ENCODE results near the gene GPR146. TPM values are rescaled to one million over a fixed set of nuclear protein-coding genes. Genes with fewer than 3 reads are reported as not detected.
A peak's percentile ranks its signal among the peaks of the same experiment; 100 is the strongest.
"Not testable (repeated sequence)": the region's sequence is repeated elsewhere in the genome, so short reads cannot be mapped to it uniquely, and the experiment has no call there.

The GPR146 gene
- total RNA-seq, 1 donor from 2014 or later, result 15.8 TPM

GRCh38 chr7:1025743-1026581 lies 18.4 kb upstream of the GPR146 start:
- peak; percentile 94 for DNase-seq

- peak; percentile 47 for DNase-seq
Observed at GRCh38 chr7:1026721-1027161, 17.6 kb upstream of the GPR146 start.

GRCh38 chr7:1027242-1028043 lies 16.9 kb upstream of the GPR146 start:
- peak; percentile 53 for DNase-seq

DNA sequence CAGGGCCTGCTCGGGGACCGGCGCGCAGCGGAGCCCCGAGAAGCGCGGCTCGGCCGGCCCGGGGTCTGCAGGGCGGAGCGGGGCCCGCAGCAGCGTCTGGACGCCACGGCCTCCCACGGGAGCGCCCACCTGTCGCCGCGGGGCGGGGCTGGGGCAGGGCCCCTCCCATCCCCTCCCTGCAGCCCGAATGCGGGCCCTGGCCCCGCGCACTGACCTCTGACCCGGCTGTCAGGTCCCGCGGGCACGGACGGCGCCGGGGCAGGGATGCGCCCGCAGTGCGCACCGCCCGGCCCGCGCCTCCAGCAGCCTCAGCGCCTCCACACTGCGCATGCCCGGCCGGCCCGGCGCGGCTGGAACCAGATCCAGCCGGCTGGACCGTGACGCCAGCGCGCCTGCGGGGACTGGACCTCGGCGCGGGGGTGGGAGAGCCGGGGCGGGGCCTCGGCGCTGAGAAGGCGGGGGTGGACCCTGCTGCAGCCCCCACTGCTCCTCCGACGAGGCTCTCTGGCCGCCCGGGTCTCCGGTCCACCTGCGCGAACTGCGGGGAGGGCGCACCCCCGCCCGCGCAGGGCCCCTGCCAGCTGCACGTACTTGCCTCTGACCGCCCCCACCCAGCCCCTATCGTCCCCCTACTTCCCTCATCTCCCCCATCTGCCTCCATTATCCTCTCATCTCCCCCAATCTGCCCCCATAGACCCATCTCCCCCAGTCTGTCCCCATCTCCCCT lies 16.1 kb upstream of the GPR146 start:
- DNase-seq, result peak; percentile 96

GRCh38 chr7:1028775-1029636 lies 15.3 kb upstream of the GPR146 start:
- DNase-seq, result peak; percentile 85

DNA sequence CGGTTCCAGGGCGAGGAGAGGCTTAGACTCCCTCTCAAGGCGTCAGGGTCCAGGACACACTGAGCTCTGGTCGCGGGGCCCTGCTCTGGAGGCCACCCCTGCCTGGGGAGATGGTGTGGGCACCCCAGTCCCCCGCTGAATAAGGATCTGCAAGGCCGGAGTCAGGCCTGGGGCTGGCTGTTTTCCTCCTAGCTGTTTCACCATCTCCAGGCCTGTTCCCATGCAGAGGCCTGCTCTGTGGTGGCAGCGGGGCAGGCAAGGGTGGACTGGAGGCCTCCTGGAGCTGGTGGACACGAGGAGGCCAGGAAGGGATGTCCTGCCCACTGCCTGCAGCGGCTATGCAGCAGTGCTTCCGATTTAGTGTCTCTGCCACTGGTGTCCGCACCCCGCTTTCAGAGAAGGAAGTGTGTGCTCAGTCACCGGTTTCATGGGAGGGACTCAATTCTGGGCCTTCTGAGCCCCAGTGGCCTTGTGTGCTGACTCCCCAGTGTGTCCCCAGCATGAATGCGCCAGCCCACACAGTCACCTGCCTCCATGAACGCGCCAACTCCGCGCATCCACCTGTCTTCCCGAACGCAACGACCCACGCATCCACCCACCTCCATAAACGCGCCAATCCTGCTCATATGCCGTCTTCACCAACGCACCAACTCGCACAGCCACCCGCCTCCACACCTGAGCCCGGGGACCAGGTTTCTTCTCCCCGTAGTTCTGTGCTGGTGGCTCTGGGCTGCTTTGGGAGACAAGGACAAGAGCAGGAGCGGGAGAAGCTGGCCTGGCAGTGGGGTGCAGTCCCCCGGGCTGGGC lies 14.5 kb upstream of the GPR146 start:
- no peak for DNase-seq

DNA sequence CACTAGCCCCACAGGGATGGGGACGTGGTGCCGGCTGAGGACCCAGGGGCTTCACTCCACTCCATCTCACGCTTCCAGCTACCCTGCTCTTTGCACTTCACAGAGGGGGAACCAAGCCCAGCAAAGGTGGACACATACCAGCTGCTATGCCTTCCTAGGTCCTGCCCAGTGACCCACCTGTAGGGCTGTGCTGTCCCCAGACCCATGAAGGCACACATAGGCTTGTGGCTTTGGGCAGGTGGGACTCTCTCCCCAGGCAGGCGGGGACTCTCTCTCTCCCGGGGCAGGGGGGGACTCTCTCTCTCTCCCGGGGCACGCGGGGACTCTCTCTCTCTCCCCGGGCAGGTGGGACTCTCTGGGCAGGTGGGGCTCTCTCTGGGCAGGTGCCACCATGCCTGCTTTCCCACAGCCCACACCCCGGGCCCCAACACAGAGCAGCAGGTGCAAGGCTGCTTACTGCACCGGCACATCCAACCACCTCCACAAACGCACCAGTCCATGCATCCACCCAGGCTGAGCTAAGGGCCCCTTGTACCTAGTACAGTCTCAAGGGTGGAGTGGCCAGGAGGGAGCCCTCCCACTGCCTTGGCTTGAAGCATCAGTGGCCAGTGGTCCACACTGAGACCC lies 13.8 kb upstream of the GPR146 start:
- no peak for DNase-seq

DNA sequence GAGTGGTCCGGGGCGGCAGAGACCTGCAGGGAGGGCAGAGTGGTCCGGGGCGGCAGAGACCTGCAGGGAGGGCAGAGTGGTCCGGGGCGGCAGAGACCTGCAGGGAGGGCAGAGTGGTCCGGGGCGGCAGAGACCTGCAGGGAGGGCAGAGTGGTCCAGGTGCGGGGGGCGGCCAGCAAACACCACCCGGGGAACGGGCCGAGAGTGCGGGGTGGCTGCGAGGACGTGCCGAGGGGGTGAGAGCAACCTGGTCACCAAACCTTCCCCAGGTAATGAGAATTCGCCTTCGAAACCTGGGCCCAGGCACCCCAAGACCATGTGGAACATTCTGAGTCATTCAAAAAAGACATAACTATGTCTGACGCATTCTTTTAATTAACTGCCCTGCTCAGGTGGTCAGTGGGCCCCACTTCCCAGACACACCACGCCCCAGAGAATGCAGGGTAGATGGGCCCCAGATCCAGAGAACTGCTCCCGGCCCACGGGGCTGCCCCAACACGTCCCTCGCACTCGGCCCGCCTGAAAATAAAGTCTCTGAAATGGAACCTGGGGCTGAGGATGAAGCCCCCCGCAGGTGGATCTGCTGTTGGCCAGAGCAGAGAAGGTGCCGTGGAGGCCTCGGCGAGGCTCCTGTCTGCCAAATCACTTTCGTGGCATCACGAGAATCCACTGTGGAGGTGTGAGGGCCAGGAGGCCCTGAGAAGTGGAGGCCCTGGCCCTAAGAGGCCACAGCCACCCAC lies 12.5 kb upstream of the GPR146 start:
- DNase-seq, result no peak

GRCh38 chr7:1032536-1033181 lies 11.7 kb upstream of the GPR146 start:
- no peak for DNase-seq

- DNase-seq, result no peak
Observed at GRCh38 chr7:1033546-1034145, 10.7 kb upstream of the GPR146 start.

GRCh38 chr7:1034769-1035168 lies 9.6 kb upstream of the GPR146 start:
- not testable (repeated sequence) for DNase-seq

- not testable (repeated sequence) for DNase-seq
Observed at GRCh38 chr7:1036164-1036928, 8.0 kb upstream of the GPR146 start.

DNA sequence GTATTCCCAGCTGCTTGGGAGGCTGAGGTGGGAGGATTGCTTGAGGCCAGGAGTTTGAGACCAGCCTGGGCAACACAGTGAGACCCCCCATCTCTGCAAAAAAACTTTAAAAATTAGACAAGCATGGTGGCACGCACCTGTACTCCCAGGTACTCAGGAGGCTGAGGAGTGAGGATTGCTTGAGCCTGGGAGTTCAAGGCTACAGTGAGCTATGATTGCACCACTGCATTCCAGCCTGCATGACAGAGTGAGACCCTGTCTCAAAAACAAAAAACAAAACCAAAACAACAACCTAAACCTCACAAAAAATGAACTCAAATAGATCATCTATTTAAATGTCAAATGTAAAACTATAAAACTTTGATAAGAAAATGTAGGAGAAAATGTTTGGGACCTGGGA lies 4.1 kb upstream of the GPR146 start:
- DNase-seq, result not testable (repeated sequence)

DNA sequence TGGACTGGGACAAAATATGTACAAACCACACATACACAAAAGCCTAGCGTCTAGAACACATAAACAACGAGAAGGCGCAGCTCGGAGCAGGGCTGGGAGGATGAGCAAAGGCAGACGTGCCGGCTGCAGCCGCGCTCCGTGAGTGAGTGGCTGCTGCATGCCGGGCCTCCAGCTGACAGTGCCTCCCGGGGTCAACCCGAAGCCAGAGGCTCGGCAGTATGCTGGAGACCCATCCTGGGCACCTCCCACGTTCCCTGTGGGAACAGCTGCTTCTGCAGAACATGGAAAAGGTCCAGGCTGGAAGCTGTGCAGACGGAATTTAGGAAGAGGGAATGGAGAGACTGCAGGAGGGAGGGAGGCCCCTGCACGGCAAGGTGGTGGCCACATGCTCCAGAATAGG lies 3.6 kb upstream of the GPR146 start:
- DNase-seq, result peak; percentile 94

- no peak for DNase-seq
Observed at GRCh38 chr7:1041551-1042491, 2.5 kb upstream of the GPR146 start.

- DNase-seq, result no peak
Observed at GRCh38 chr7:1042492-1042833, 1.9 kb upstream of the GPR146 start.

All from tongue (tissue), 2 donors.